Islet precursor cell (in vitro differentiated cells): ENCODE measurements around the gene MYRF.

Experiments used
- DNase-seq: peaks from one replicate; pipeline ENCODE4 v3.0.0-alpha.2; 2018

MYRF gene

GRCh38 chr11:61828629-61829407 is 76.4 kb downstream of the MYRF start:
- peak; percentile 65 for DNase-seq

- no peak for DNase-seq
Observed at GRCh38 chr11:61829806-61830205, 77.4 kb downstream of the MYRF start.

- no peak for DNase-seq
Observed at GRCh38 chr11:61830237-61831105, 78.0 kb downstream of the MYRF start.

GRCh38 chr11:61832207-61832606 is 79.8 kb downstream of the MYRF start:
- no peak for DNase-seq

DNA sequence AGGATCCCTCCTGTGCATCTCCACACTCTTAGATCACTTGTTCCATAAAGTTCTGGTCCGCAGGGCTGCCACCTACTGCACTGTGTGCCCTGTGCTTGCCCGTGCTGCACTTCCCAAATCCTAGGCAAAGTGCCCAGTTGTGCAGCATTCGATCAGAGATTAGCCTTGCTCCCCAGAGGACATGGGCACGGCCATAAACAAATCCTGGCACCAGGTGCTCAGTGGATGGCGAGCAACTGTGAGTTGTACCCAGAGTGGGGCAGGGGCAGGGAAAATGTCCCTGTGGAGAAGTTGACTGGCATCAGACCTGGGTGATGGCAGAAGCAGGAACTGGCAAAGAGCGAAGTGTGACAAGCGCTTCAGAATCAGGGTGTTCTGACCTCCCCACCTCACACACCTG is 80.3 kb downstream of the MYRF start:
- no peak for DNase-seq

DNA sequence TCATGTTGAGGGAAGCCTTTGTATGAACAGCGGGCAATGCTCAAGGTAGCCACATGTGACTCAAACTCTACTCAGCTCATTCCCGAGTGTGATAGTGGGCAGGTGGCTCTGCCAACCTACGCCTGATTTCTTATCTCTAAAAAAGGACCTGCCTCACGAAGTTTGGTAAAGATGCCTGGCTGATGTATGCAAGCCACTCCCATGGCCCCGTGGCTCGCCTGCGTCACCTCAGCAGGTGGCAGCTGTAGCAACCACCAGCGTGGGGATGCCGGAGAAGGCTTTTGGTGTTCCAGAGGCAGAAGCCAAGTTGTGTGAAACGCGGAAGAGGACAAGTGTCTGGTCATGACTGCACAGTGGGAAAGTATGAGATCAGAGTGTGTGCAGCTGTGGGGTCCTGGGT is 81.0 kb downstream of the MYRF start:
- no peak for DNase-seq

- no peak for DNase-seq
Observed at GRCh38 chr11:61833926-61834277, 81.5 kb downstream of the MYRF start.

DNA sequence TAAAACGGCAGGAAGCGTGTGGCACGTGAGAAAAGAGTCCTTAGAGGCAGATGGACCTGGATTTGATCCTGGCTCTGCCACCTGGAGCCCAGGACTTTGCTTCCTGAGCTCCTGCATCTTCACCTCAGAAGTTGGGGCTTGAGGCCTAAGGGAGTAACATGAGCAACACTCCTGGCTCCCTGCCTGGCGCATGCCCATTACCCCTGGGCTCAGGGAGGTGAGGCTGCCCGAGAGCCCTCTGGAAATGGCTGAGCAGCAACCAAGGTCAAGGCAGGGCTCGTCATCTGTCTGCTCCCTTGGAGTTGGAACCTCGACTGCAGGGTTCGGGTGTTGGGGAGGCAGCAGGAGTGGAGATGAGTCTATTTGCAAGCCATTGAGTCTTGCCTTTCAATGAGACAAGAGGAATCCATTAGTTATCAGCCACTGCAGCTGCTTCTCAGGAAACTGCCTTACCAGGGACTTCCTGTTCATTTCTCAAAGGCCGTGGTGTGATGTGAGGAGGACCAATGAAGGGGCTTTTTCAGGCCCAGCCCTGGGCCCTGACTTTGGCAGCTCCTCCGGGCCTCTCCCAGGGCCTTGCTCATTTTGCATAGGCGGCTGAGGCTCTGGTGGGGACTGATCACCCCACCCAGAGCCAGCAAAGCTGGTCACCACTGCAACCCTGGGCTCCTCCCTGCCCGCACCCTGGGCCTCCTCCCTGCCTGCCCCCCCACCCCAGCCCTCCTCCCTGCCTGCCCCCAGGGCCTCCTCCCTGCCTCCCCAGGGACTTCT is 82.0 kb downstream of the MYRF start:
- DNase-seq: peak; percentile 90

GRCh38 chr11:61836193-61836592 is 83.8 kb downstream of the MYRF start:
- no peak for DNase-seq

DNA sequence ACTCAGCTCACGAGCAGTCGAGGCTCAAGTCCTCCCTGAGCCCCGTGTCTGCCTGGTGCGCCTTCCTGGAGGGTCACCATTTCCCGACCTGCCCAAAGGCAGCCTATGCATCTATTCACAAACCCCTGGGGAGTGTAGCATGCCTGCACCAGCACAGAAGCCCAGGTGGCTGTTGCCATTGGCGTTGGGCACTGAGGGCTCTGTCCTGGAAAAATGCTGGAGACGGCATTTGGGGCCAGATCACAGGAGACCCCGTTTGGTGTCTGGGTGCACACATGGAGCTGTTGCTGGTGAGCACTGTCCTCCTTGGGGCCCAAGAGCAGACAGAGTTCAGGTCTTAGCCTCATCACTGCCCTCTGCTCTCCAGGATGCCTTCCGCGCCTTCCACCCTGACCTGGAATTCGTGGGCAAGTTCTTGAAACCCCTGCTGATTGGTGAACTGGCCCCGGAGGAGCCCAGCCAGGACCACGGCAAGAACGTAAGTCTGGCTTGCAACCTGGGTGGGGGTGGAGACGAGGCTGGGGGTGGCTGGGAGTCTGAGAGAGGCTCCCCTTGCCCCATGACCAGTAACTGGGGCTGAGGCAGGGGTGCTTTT is 85.1 kb downstream of the MYRF start:
- peak; percentile 46 for DNase-seq
